Left kidney (tissue), 8 donors: ENCODE results near the gene RABGGTA. TPM values are rescaled to one million over a fixed set of nuclear protein-coding genes. Genes with fewer than 3 reads are reported as not detected.

Source experiments
- DNase-seq: peaks from one replicate; pipeline ENCODE4 v3.0.0-alpha.2; 2013
- long read RNA-seq, 8 donors: transcript quantifications; one replicate each; lab custom pipeline, GENCODE V29; 2026
- polyA plus RNA-seq: library from polyadenylated mRNA; unstranded; fragments of 120-200 nt; gene quantifications from one replicate; pipeline ENCODE4 v1.2.1, GENCODE V29; 2013; ENCODE audit not compliant: insufficient read length

RABGGTA gene
- 18.8 TPM for polyA plus RNA-seq
- long read RNA-seq, donor 1, partial matches to known transcripts, result 0 of 1 reads
- long read RNA-seq, donor 1, other reads (novel, unspliced or antisense), result 0 of 1 reads
- long read RNA-seq, donor 2, partial matches to known transcripts, result 0 of 4 reads
- long read RNA-seq, donor 2, other reads (novel, unspliced or antisense), result 0 of 4 reads
- long read RNA-seq, donor 3, partial matches to known transcripts, result 0 of 4 reads
- long read RNA-seq, donor 3, other reads (novel, unspliced or antisense), result 0 of 4 reads
- long read RNA-seq, donor 4, result 0 reads
- long read RNA-seq, donor 5, partial matches to known transcripts, result 0 of 3 reads
- long read RNA-seq, donor 5, other reads (novel, unspliced or antisense), result 0 of 3 reads
- long read RNA-seq, donor 6, partial matches to known transcripts, result 0 of 7 reads
- long read RNA-seq, donor 6, other reads (novel, unspliced or antisense), result 0 of 7 reads
- long read RNA-seq, donor 7, partial matches to known transcripts, result 0 of 5 reads
- long read RNA-seq, donor 7, other reads (novel, unspliced or antisense), result 0 of 5 reads
- long read RNA-seq, donor 8, partial matches to known transcripts, result 0 of 2 reads
- long read RNA-seq, donor 8, other reads (novel, unspliced or antisense), result 0 of 2 reads

- DNase-seq, result peak; percentile 88
These were observed at the start of gene RABGGTA for GRCh38 chr14:24271134-24271833. RABGGTA (minus strand) TSS chr14:24271597; CDS start chr14:24271115, 482 bp downstream.

GRCh38 chr14:24317141-24317928 lies 45.9 kb upstream of the RABGGTA start:
- no peak for DNase-seq

GRCh38 chr14:24316597-24316950 lies 45.2 kb upstream of the RABGGTA start:
- no peak for DNase-seq

- no peak for DNase-seq
These were observed 44.6 kb upstream of the RABGGTA start for GRCh38 chr14:24315807-24316596.

GRCh38 chr14:24315243-24315806 lies 43.9 kb upstream of the RABGGTA start:
- DNase-seq, result no peak

- DNase-seq, result no peak
These were observed 43.2 kb upstream of the RABGGTA start for GRCh38 chr14:24314377-24315193.

- no peak for DNase-seq
These were observed 42.5 kb upstream of the RABGGTA start for GRCh38 chr14:24313913-24314312.

GRCh38 chr14:24312736-24313507 lies 41.5 kb upstream of the RABGGTA start:
- DNase-seq, result no peak

GRCh38 chr14:24311837-24312615 lies 40.6 kb upstream of the RABGGTA start:
- DNase-seq, result no peak

- peak; percentile 60 for DNase-seq
These were observed 39.5 kb upstream of the RABGGTA start, which contains the start of gene LTB4R for GRCh38 chr14:24310646-24311604. LTB4R (plus strand) TSS chr14:24311502; CDS start chr14:24315652, 4,150 bp downstream.

GRCh38 chr14:24310265-24310645 lies 38.9 kb upstream of the RABGGTA start:
- DNase-seq, result no peak

GRCh38 chr14:24309538-24310264 lies 38.3 kb upstream of the RABGGTA start, which contains the start of gene LTB4R2:
LTB4R2 (plus strand) TSS chr14:24310140; CDS start chr14:24310665, 525 bp downstream.
- no peak for DNase-seq

- no peak for DNase-seq
These were observed 37.1 kb upstream of the RABGGTA start for GRCh38 chr14:24308342-24309124.

- DNase-seq, result peak; percentile 50
These were observed 36.4 kb upstream of the RABGGTA start, which contains the start of gene CIDEB for GRCh38 chr14:24307575-24308341. CIDEB (minus strand) TSS chr14:24307977; CDS start chr14:24307858, 119 bp downstream.
